ENCODE measurements around the gene AQP7. TPM values are rescaled to one million over a fixed set of nuclear protein-coding genes. Genes with fewer than 3 reads are reported as not detected.

AQP7 gene
- total and polyA plus RNA-seq, 9 of the 15 experiments (the other 6 are each of a cell fraction or from before 2014, with no cell fraction given) = 0.04 to 0.53 (median 0.07) TPM; not detected in 4

DNA sequence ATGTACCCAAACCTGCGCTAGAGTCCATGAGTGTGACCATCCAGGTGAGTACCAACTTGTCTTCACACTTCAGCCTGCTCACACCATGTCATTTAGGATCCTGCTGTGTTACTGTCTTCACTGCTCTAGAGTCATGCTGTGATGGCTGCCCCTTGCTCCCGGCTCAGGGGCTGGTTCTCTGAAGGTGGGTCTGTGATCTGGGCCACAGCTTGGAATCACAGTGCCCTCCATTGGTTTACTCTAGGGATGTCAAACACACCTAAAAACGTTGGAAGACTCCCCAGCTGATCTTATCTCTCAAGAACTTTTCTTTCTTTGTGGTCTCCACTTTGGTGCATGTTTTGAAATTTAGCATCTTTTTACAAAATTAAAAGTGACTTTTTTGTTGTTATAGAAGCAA, 58.2 kb downstream of the AQP7 start (continued):
- TF ChIP-seq, protein P1, sequence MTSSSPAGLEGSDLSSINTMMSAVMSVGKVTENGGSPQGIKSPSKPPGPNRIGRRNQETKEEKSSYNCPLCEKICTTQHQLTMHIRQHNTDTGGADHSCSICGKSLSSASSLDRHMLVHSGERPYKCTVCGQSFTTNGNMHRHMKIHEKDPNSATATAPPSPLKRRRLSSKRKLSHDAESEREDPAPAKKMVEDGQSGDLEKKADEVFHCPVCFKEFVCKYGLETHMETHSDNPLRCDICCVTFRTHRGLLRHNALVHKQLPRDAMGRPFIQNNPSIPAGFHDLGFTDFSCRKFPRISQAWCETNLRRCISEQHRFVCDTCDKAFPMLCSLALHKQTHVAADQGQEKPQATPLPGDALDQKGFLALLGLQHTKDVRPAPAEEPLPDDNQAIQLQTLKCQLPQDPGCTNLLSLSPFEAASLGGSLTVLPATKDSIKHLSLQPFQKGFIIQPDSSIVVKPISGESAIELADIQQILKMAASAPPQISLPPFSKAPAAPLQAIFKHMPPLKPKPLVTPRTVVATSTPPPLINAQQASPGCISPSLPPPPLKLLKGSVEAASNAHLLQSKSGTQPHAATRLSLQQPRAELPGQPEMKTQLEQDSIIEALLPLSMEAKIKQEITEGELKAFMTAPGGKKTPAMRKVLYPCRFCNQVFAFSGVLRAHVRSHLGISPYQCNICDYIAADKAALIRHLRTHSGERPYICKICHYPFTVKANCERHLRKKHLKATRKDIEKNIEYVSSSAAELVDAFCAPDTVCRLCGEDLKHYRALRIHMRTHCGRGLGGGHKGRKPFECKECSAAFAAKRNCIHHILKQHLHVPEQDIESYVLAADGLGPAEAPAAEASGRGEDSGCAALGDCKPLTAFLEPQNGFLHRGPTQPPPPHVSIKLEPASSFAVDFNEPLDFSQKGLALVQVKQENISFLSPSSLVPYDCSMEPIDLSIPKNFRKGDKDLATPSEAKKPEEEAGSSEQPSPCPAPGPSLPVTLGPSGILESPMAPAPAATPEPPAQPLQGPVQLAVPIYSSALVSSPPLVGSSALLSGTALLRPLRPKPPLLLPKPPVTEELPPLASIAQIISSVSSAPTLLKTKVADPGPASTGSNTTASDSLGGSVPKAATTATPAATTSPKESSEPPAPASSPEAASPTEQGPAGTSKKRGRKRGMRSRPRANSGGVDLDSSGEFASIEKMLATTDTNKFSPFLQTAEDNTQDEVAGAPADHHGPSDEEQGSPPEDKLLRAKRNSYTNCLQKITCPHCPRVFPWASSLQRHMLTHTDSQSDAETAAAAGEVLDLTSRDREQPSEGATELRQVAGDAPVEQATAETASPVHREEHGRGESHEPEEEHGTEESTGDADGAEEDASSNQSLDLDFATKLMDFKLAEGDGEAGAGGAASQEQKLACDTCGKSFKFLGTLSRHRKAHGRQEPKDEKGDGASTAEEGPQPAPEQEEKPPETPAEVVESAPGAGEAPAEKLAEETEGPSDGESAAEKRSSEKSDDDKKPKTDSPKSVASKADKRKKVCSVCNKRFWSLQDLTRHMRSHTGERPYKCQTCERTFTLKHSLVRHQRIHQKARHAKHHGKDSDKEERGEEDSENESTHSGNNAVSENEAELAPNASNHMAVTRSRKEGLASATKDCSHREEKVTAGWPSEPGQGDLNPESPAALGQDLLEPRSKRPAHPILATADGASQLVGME (CRISPR knock-in tag; IDR thresholded peaks at IDR 0.05) = no peak
- no peak for TF ChIP-seq ELF2 (CRISPR knock-in tag; IDR thresholded peaks at IDR 0.05)
- TF ChIP-seq, protein P2, sequence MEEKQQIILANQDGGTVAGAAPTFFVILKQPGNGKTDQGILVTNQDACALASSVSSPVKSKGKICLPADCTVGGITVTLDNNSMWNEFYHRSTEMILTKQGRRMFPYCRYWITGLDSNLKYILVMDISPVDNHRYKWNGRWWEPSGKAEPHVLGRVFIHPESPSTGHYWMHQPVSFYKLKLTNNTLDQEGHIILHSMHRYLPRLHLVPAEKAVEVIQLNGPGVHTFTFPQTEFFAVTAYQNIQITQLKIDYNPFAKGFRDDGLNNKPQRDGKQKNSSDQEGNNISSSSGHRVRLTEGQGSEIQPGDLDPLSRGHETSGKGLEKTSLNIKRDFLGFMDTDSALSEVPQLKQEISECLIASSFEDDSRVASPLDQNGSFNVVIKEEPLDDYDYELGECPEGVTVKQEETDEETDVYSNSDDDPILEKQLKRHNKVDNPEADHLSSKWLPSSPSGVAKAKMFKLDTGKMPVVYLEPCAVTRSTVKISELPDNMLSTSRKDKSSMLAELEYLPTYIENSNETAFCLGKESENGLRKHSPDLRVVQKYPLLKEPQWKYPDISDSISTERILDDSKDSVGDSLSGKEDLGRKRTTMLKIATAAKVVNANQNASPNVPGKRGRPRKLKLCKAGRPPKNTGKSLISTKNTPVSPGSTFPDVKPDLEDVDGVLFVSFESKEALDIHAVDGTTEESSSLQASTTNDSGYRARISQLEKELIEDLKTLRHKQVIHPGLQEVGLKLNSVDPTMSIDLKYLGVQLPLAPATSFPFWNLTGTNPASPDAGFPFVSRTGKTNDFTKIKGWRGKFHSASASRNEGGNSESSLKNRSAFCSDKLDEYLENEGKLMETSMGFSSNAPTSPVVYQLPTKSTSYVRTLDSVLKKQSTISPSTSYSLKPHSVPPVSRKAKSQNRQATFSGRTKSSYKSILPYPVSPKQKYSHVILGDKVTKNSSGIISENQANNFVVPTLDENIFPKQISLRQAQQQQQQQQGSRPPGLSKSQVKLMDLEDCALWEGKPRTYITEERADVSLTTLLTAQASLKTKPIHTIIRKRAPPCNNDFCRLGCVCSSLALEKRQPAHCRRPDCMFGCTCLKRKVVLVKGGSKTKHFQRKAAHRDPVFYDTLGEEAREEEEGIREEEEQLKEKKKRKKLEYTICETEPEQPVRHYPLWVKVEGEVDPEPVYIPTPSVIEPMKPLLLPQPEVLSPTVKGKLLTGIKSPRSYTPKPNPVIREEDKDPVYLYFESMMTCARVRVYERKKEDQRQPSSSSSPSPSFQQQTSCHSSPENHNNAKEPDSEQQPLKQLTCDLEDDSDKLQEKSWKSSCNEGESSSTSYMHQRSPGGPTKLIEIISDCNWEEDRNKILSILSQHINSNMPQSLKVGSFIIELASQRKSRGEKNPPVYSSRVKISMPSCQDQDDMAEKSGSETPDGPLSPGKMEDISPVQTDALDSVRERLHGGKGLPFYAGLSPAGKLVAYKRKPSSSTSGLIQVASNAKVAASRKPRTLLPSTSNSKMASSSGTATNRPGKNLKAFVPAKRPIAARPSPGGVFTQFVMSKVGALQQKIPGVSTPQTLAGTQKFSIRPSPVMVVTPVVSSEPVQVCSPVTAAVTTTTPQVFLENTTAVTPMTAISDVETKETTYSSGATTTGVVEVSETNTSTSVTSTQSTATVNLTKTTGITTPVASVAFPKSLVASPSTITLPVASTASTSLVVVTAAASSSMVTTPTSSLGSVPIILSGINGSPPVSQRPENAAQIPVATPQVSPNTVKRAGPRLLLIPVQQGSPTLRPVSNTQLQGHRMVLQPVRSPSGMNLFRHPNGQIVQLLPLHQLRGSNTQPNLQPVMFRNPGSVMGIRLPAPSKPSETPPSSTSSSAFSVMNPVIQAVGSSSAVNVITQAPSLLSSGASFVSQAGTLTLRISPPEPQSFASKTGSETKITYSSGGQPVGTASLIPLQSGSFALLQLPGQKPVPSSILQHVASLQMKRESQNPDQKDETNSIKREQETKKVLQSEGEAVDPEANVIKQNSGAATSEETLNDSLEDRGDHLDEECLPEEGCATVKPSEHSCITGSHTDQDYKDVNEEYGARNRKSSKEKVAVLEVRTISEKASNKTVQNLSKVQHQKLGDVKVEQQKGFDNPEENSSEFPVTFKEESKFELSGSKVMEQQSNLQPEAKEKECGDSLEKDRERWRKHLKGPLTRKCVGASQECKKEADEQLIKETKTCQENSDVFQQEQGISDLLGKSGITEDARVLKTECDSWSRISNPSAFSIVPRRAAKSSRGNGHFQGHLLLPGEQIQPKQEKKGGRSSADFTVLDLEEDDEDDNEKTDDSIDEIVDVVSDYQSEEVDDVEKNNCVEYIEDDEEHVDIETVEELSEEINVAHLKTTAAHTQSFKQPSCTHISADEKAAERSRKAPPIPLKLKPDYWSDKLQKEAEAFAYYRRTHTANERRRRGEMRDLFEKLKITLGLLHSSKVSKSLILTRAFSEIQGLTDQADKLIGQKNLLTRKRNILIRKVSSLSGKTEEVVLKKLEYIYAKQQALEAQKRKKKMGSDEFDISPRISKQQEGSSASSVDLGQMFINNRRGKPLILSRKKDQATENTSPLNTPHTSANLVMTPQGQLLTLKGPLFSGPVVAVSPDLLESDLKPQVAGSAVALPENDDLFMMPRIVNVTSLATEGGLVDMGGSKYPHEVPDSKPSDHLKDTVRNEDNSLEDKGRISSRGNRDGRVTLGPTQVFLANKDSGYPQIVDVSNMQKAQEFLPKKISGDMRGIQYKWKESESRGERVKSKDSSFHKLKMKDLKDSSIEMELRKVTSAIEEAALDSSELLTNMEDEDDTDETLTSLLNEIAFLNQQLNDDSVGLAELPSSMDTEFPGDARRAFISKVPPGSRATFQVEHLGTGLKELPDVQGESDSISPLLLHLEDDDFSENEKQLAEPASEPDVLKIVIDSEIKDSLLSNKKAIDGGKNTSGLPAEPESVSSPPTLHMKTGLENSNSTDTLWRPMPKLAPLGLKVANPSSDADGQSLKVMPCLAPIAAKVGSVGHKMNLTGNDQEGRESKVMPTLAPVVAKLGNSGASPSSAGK (IDR thresholded peaks at IDR 0.05) = no peak
